RWPE2 (cell line): ENCODE data around the gene PRG2.

Experiments used
- ATAC-seq: fragments of 200-7000 bp; cut with Tn5 transposase; 3 replicates; pipeline ENCODE4 v1.9.1; 2021; ENCODE audit warnings: low read depth
- DNase-seq: peaks from one replicate; pipeline ENCODE4 v3.0.0-alpha.2; 2020; ENCODE audit warnings: low spot score
- H3K27ac ChIP-seq: fragments of 450-650 bp; 2 replicates; pipeline ENCODE4 v1.5.1; 2017; ENCODE audit warnings: mild to moderate bottlenecking; ENCODE audit not compliant: poor library complexity, severe bottlenecking
- H3K27me3 ChIP-seq: fragments of 250-450 bp; sonication (Bioruptor Pico); 2 replicates; pipeline ENCODE4 v1.5.1; 2021; ENCODE audit warnings: mild to moderate bottlenecking, moderate library complexity; ENCODE audit not compliant: insufficient read depth, poor library complexity, severe bottlenecking
- H3K36me3 ChIP-seq: fragments of 250-450 bp; sonication (Bioruptor Pico); 2 replicates; pipeline ENCODE4 v1.5.1; 2020; ENCODE audit warnings: low read depth, mild to moderate bottlenecking, moderate library complexity
- H3K4me1 ChIP-seq: fragments of 250-450 bp; sonication (Bioruptor Pico); 2 replicates; pipeline ENCODE4 v1.5.1; 2021; ENCODE audit warnings: mild to moderate bottlenecking, moderate library complexity; ENCODE audit not compliant: insufficient read depth, poor library complexity, severe bottlenecking
- H3K4me3 ChIP-seq: fragments of 250-450 bp; sonication (Bioruptor Pico); 2 replicates; pipeline ENCODE4 v1.5.1; 2021; ENCODE audit warnings: mild to moderate bottlenecking, moderate library complexity; ENCODE audit not compliant: severe bottlenecking
- H3K9me3 ChIP-seq: fragments of 250-450 bp; sonication (Bioruptor Pico); 2 replicates; pipeline ENCODE4 v1.5.1; 2021; ENCODE audit warnings: mild to moderate bottlenecking, moderate library complexity; ENCODE audit not compliant: severe bottlenecking
- TF ChIP-seq, protein P1 (sequence below): fragments of 450-650 bp; IDR thresholded peaks from one replicate; pipeline ENCODE4 v1.5.1; 2017; ENCODE audit warnings: mild to moderate bottlenecking, moderate library complexity; ENCODE audit not compliant: poor library complexity, severe bottlenecking

Gene PRG2

DNA sequence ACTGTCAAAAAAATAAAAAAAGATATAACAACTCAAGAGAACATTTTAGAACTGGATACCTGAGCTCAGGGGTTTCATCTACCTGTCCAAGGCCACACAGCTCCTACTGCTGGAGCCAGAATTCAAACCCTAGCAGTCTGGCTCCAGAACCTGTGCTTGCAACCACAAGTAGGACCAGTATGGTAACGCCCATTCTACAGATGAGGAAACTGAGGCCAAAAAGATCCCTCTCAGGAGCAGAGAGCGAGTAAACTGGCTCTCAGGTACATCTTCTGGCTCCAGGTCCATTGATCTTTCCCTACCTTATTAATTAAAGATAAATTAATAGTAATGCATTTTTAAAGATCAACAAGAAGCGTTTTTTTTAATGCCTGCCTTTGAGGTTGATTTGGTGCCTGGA, 33.1 kb downstream of the PRG2 start:
- H3K4me3 ChIP-seq, result no peak overlapping the region
- no peaks in the 10 kb centered on the region for H3K4me1 ChIP-seq
- no peak for ATAC-seq
- no peaks in the 10 kb centered on the region for H3K36me3 ChIP-seq
- H3K9me3 ChIP-seq, result no peaks in the 10 kb centered on the region
- H3K27me3 ChIP-seq, result no peaks in the 10 kb centered on the region
- no peak for DNase-seq
- TF ChIP-seq, protein P1, sequence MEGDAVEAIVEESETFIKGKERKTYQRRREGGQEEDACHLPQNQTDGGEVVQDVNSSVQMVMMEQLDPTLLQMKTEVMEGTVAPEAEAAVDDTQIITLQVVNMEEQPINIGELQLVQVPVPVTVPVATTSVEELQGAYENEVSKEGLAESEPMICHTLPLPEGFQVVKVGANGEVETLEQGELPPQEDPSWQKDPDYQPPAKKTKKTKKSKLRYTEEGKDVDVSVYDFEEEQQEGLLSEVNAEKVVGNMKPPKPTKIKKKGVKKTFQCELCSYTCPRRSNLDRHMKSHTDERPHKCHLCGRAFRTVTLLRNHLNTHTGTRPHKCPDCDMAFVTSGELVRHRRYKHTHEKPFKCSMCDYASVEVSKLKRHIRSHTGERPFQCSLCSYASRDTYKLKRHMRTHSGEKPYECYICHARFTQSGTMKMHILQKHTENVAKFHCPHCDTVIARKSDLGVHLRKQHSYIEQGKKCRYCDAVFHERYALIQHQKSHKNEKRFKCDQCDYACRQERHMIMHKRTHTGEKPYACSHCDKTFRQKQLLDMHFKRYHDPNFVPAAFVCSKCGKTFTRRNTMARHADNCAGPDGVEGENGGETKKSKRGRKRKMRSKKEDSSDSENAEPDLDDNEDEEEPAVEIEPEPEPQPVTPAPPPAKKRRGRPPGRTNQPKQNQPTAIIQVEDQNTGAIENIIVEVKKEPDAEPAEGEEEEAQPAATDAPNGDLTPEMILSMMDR, result no peak
- H3K27ac ChIP-seq, result no peak overlapping the region

DNA sequence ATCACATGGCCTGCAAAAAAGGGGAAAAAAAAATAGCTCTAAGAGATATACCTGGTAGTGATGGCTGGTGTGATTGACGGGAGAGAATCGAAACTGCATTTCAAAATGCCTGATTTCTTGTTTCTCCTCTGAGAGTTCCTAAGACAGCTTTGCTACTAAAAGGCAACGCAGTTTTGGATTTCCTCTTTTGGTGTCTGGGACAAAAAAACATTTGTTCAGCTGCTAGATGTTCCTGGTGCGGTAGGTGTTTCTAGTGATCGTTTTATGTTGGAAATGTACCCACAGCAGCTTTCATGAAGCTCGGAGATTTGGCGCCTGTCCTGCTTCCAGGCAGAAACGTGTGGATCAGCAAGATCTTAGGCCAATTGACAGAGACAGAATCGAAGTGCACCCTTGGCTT, 34.2 kb downstream of the PRG2 start:
- H3K36me3 ChIP-seq, result no peaks in the 10 kb centered on the region
- H3K4me3 ChIP-seq, result no peak overlapping the region
- TF ChIP-seq, protein P1, result no peak
- H3K27ac ChIP-seq, result no peak overlapping the region
- no peaks in the 10 kb centered on the region for H3K9me3 ChIP-seq
- ATAC-seq (no peak), DNase-seq (no peak)
- H3K4me1 ChIP-seq, result no peaks in the 10 kb centered on the region
- no peaks in the 10 kb centered on the region for H3K27me3 ChIP-seq

- Histone ChIP-seq H3K27ac (no peak overlapping the region), H3K36me3 (no peaks in the 10 kb centered on the region), H3K4me1 (no peaks in the 10 kb centered on the region), H3K4me3 (no peak overlapping the region), H3K27me3 (no peaks in the 10 kb centered on the region), H3K9me3 (no peaks in the 10 kb centered on the region)
- TF ChIP-seq, protein P1, result no peak
- ATAC-seq (no peak), DNase-seq (no peak)
These were observed 35.8 kb downstream of the PRG2 start for GRCh38 chr11:57354699-57355098.

GRCh38 chr11:57353852-57354251, 36.6 kb downstream of the PRG2 start:
- H3K9me3 ChIP-seq, result no peaks in the 10 kb centered on the region
- ATAC-seq (no peak), DNase-seq (no peak)
- no peaks in the 10 kb centered on the region for H3K4me1 ChIP-seq
- H3K27ac ChIP-seq, result no peak overlapping the region
- TF ChIP-seq, protein P1, result no peak
- H3K36me3 ChIP-seq, result no peaks in the 10 kb centered on the region
- no peaks in the 10 kb centered on the region for H3K27me3 ChIP-seq
- H3K4me3 ChIP-seq, result no peak overlapping the region

DNA sequence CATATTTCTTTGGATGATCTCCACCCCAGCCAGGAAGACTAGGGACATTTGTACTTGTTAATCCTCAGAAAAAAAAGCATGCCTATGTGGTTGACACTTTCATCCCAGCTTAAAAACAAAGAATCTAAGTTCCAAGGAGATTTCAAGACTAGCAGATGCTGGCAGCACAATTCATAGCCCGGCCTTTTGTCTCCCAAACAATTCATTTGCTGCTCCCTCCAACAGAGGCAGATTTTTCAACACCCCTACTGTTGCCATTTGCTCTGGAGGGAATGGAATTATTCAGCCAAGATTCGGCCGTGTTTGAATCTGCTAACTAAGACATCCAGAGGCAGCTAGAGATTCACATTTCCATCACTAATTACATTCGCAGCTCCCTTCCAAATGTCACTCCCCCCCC, 37.0 kb downstream of the PRG2 start:
- Histone ChIP-seq H3K9me3 (no peaks in the 10 kb centered on the region), H3K27ac (no peak overlapping the region), H3K36me3 (no peaks in the 10 kb centered on the region), H3K4me3 (no peak overlapping the region), H3K27me3 (no peaks in the 10 kb centered on the region), H3K4me1 (no peaks in the 10 kb centered on the region)
- ATAC-seq, result no peak
- TF ChIP-seq, protein P1, result no peak
- no peak for DNase-seq
